RWPE2 (cell line): Measurements from ENCODE around the gene CFAP161.

Experiments used
- ATAC-seq: fragments of 200-7000 bp; cut with Tn5 transposase; 3 replicates; pipeline ENCODE4 v1.9.1; 2021; ENCODE audit warnings: low read depth
- DNase-seq: peaks from one replicate; pipeline ENCODE4 v3.0.0-alpha.2; 2020; ENCODE audit warnings: low spot score
- H3K27ac ChIP-seq: fragments of 450-650 bp; 2 replicates; pipeline ENCODE4 v1.5.1; 2017; ENCODE audit warnings: mild to moderate bottlenecking; ENCODE audit not compliant: poor library complexity, severe bottlenecking
- H3K27me3 ChIP-seq: fragments of 250-450 bp; sonication (Bioruptor Pico); 2 replicates; pipeline ENCODE4 v1.5.1; 2021; ENCODE audit warnings: mild to moderate bottlenecking, moderate library complexity; ENCODE audit not compliant: insufficient read depth, poor library complexity, severe bottlenecking
- H3K36me3 ChIP-seq: fragments of 250-450 bp; sonication (Bioruptor Pico); 2 replicates; pipeline ENCODE4 v1.5.1; 2020; ENCODE audit warnings: low read depth, mild to moderate bottlenecking, moderate library complexity
- H3K4me1 ChIP-seq: fragments of 250-450 bp; sonication (Bioruptor Pico); 2 replicates; pipeline ENCODE4 v1.5.1; 2021; ENCODE audit warnings: mild to moderate bottlenecking, moderate library complexity; ENCODE audit not compliant: insufficient read depth, poor library complexity, severe bottlenecking
- H3K4me3 ChIP-seq: fragments of 250-450 bp; sonication (Bioruptor Pico); 2 replicates; pipeline ENCODE4 v1.5.1; 2021; ENCODE audit warnings: mild to moderate bottlenecking, moderate library complexity; ENCODE audit not compliant: severe bottlenecking
- H3K9me3 ChIP-seq: fragments of 250-450 bp; sonication (Bioruptor Pico); 2 replicates; pipeline ENCODE4 v1.5.1; 2021; ENCODE audit warnings: mild to moderate bottlenecking, moderate library complexity; ENCODE audit not compliant: severe bottlenecking
- TF ChIP-seq, protein P1 (sequence below): fragments of 450-650 bp; IDR thresholded peaks from one replicate; pipeline ENCODE4 v1.5.1; 2017; ENCODE audit warnings: mild to moderate bottlenecking, moderate library complexity; ENCODE audit not compliant: poor library complexity, severe bottlenecking

CFAP161 gene

DNA sequence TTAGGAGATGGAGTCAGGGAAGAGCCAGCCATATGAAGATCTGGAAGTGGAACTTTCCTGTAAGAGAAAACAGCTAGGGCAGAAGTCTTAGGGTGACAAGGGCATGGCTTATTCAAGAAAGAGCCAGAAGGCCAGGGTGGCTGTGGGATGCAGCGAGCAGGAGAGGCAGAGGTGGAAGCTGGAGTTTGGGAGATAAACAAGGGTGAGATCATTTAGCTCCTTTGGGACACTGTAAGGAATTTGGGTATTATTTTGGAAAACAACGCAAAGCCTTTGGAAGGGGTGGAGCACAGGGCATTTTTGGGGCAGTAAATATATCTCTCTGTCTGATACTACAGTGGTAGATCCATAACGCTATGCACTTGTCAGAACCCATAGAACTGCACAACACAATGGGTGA is 57.6 kb downstream of the CFAP161 start:
- peaks cover 18% of the 10 kb centered on the region for H3K4me1 ChIP-seq
- TF ChIP-seq, protein P1, sequence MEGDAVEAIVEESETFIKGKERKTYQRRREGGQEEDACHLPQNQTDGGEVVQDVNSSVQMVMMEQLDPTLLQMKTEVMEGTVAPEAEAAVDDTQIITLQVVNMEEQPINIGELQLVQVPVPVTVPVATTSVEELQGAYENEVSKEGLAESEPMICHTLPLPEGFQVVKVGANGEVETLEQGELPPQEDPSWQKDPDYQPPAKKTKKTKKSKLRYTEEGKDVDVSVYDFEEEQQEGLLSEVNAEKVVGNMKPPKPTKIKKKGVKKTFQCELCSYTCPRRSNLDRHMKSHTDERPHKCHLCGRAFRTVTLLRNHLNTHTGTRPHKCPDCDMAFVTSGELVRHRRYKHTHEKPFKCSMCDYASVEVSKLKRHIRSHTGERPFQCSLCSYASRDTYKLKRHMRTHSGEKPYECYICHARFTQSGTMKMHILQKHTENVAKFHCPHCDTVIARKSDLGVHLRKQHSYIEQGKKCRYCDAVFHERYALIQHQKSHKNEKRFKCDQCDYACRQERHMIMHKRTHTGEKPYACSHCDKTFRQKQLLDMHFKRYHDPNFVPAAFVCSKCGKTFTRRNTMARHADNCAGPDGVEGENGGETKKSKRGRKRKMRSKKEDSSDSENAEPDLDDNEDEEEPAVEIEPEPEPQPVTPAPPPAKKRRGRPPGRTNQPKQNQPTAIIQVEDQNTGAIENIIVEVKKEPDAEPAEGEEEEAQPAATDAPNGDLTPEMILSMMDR: no peak
- H3K9me3 ChIP-seq: no peaks in the 10 kb centered on the region
- H3K27me3 ChIP-seq: no peaks in the 10 kb centered on the region
- no peak overlapping the region for H3K4me3 ChIP-seq
- no peak for ATAC-seq
- H3K36me3 ChIP-seq: no peaks in the 10 kb centered on the region
- H3K27ac ChIP-seq: no peak overlapping the region
- DNase-seq: no peak

DNA sequence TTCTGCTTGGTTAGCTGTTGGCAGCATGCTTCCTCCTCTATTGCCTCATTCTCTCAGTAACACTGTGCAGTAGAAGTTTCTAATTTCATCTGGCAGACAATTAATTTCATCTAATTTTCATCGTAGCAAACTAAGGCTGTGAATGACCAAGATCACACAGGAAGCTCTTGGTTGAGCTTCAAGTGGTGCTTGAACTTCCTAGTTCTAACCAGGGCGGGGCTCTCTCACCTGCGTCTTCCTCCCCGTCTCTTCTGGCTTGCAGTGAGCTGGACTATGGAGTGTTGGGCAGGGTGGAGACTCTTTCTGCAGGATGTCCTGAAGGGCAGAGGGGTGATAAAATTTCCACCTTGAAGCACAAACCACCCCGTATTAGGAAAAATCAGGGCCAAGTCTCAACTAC is 60.7 kb downstream of the CFAP161 start:
- no peaks in the 10 kb centered on the region for H3K36me3 ChIP-seq
- ATAC-seq (no peak), DNase-seq (no peak)
- no peaks in the 10 kb centered on the region for H3K9me3 ChIP-seq
- H3K27ac ChIP-seq: no peak overlapping the region
- TF ChIP-seq, protein P1: no peak
- no peak overlapping the region for H3K4me3 ChIP-seq
- H3K4me1 ChIP-seq: peaks cover 13% of the 10 kb centered on the region
- no peaks in the 10 kb centered on the region for H3K27me3 ChIP-seq

DNA sequence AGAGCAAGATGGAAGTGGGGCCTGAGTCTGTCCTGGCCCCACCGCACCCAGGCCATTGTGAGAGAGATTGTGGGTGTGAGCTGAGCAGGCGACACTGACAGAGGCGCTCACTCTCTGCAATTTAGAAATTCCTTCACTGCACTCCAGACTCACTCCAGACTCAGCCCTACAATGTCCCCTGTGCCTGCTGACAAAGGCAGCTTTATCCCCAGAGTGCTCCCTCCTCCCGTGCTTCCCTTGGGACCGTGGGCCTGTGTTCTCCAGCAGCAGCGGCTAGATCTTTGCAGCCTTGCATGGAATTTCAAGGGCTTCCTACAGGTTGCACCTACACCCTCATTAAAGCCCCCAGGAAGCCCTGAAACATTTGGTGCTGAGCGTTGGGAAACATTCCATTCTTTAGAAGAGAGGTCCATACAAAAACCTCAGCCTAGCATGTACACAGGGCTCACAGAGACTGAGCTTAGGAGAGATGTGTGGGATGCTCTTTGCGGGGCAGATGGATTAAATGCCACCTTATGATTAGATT is 61.3 kb downstream of the CFAP161 start:
- no peak overlapping the region for H3K4me3 ChIP-seq
- no peaks in the 10 kb centered on the region for H3K9me3 ChIP-seq
- TF ChIP-seq, protein P1: no peak
- peaks cover 7% of the 10 kb centered on the region for H3K4me1 ChIP-seq
- H3K27me3 ChIP-seq: no peaks in the 10 kb centered on the region
- ATAC-seq (0 out of 3 replicates have a peak, but pooled peaks have one; percentile 13), DNase-seq (no peak)
- no peak overlapping the region for H3K27ac ChIP-seq
- no peaks in the 10 kb centered on the region for H3K36me3 ChIP-seq

DNA sequence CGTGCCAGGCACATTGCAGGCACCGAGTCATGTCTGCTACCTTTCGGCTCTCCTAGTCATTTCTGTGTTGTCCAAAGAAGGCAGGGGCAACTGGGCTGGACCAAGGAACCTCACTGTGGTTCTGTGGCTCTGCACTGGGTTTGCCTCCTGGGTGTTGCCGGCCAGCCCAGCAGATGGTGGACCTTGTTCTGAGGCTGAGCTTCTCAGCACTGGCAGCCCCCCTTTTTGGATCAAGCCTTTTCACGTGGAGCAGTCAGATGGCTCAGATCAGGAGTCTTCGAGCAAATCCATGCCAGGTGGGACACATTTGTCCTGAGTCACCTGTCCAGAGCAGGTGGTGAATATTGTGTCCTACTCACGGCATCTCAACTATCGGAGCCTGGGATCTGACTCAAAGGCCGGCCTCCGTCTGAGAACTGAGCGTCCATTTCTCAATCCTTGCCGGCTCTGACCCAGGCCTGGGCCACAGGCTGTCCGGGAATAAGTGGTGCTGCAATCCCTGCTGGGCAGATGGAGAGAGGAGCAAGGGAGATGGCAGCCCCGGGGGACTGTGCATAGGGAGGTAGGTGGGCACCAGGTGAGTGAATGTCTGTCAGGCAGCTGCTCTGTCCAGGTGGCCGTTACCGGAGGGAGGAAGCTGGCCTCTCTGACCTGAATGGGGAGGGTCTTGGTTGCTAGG is 62.6 kb downstream of the CFAP161 start, which contains the start of gene IL16:
IL16 (plus strand) TSS at position 304 of the 679 bp plus-strand sequence. CDS start 28,521 bp downstream, outside the sequence.
- Histone ChIP-seq H3K4me3 (no peak within 1 kb of the TSS), H3K9me3 (no peaks in the 10 kb centered on the region), H3K27me3 (no peaks in the 10 kb centered on the region)

More for the DNA sequence above, 62.6 kb downstream of the CFAP161 start, which contains the start of gene IL16:
- H3K36me3 ChIP-seq: no peaks in the 10 kb centered on the region
- H3K27ac ChIP-seq: no peak within 1 kb of the TSS
- DNase-seq: no peak
- no peak for ATAC-seq
- no peaks in the 10 kb centered on the region for H3K4me1 ChIP-seq
- TF ChIP-seq, protein P1: no peak
